ENCODE results near the gene PTGIR.
A peak's percentile ranks its signal among the peaks of the same experiment; 100 is the strongest.

Gene PTGIR

GRCh38 chr19:46621191-46622117 is 3.4 kb downstream of the PTGIR start:
- TF ChIP-seq, protein P1, sequence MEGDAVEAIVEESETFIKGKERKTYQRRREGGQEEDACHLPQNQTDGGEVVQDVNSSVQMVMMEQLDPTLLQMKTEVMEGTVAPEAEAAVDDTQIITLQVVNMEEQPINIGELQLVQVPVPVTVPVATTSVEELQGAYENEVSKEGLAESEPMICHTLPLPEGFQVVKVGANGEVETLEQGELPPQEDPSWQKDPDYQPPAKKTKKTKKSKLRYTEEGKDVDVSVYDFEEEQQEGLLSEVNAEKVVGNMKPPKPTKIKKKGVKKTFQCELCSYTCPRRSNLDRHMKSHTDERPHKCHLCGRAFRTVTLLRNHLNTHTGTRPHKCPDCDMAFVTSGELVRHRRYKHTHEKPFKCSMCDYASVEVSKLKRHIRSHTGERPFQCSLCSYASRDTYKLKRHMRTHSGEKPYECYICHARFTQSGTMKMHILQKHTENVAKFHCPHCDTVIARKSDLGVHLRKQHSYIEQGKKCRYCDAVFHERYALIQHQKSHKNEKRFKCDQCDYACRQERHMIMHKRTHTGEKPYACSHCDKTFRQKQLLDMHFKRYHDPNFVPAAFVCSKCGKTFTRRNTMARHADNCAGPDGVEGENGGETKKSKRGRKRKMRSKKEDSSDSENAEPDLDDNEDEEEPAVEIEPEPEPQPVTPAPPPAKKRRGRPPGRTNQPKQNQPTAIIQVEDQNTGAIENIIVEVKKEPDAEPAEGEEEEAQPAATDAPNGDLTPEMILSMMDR (IDR thresholded peaks at IDR 0.05; ENCODE audit: insufficient read depth, low read depth, low read length, missing control alignments) = no peak
- H3K4me3 ChIP-seq (ENCODE audit: low read depth, low read length) = no peak overlapping the region
- DNase-seq (ENCODE audit: low read depth) = no peak

DNA sequence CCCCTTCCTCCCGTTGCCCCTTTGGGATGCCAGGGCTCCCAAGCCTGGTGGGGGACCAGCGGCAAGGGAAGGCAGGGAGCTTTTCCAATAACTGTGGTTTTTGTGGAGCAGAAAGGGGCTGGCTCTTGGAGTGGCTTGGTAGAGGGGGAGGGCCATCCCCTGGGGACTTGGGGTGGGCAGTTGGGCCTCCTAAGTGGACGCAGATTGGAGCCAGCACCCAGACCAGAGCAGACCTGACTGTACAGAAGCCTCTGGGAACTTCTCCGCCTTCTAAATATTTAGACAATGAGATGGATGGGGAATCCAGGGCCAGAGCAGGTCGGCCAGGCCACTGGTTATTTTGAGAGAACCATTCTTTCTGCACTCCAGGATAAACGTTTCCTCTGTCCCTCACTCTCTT is 4.2 kb downstream of the PTGIR start:
- no peak overlapping the region for H3K4me3 ChIP-seq (ENCODE audit: low read depth, low read length)
- TF ChIP-seq, protein P1 (IDR thresholded peaks at IDR 0.05; ENCODE audit: insufficient read depth, low read depth, low read length, missing control alignments) = no peak
- DNase-seq (ENCODE audit: low read depth) = no peak

GRCh38 chr19:46620267-46620666 is 4.6 kb downstream of the PTGIR start:
- no peak overlapping the region for H3K4me3 ChIP-seq (ENCODE audit: low read depth, low read length)
- no peak for DNase-seq (ENCODE audit: low read depth)
- TF ChIP-seq, protein P1 (IDR thresholded peaks at IDR 0.05; ENCODE audit: insufficient read depth, low read depth, low read length, missing control alignments) = no peak

DNA sequence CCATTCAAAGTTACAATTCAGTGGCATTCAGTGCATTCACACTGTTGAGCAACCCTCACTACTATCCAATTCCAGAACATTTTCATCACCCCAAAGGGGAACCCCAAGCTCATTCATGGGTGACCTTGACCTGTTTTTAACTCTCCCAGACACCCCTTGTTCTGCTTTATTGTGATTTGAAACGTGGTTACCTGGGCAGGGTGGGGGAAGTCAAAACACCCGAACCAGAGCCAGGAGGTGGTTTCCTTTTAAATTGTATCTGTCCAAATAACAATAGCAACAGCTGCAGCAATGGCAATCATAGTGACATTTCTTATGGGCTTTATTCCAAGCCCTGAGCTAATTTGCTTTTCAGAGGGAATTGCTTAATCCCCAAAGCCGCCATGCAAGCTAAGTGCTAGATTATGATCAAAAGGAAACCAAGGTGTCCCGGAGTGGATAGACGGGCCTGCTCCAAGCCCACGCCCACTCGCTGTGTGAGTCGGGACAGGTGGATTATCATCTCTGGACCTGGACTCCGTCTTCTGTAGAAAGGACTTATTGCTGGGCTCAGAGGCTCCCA is 6.1 kb downstream of the PTGIR start:
- TF ChIP-seq, protein P1 (IDR thresholded peaks at IDR 0.05; ENCODE audit: insufficient read depth, low read depth, low read length, missing control alignments) = no peak
- peak overlapping the region; percentile 48 for H3K4me3 ChIP-seq (ENCODE audit: low read depth, low read length)
- peak; percentile 85 for DNase-seq (ENCODE audit: low read depth)

DNA sequence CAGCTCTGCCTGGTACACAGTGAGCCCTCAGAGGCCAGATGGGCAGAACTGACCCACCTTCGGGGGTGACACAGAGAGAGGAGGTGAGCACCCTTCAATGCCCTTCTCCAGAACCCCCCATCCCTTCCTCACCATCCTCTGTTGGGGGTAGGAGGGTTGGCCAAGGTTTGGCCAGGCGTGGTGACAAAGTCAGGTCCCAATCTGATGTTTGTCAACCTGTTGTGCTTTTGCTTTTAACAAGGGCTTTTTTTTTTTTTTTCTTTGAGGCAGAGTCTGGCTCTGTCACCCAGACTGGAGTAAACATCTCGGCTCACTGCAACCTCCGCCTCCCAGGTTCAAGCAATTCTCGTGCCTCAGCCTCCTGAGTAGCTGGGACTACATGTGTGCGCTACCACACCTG is 7.3 kb downstream of the PTGIR start:
- TF ChIP-seq, protein P1 (IDR thresholded peaks at IDR 0.05; ENCODE audit: insufficient read depth, low read depth, low read length, missing control alignments) = no peak

DNA sequence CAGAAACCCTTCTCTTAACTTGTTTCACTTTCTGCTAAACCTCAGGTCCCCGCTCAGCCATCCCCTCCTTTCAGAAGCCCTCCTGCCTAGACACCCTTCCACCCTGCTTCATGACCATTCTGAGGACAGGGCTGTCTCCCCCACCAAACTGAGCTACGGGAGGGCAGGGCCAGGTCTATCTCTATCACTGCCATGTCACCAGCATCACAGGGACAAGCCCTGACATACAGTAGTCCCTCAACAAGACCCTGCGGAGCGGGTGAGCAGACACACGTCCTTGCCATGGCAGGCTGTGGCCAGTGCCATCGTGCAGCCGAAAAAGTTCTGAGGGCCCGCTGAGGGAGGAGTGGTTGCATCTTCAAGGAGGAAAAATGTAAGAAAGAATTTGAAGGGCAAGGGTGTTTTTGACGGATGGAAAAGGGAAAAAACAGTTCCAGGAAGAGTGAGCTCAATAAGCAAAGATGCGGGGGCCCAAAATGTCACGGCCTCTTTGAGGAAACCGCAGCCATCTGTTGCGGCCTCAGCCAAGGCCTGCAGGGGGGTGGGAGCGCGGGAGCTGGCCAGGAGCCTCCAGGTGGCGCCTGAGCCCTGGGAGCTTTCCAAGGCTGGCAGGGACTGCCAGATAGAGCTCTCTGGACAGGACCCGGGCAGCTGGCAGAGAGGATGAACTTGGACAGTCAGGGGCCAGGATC is 8.1 kb downstream of the PTGIR start:
- TF ChIP-seq, protein P1 (IDR thresholded peaks at IDR 0.05; ENCODE audit: insufficient read depth, low read depth, low read length, missing control alignments) = peak; percentile 35
- peak; percentile 73 for DNase-seq (ENCODE audit: low read depth)
- H3K4me3 ChIP-seq (ENCODE audit: low read depth, low read length) = no peak overlapping the region; the same call in 1 of the 2 replicates

More for the DNA sequence above, 7.3 kb downstream of the PTGIR start:
- H3K4me3 ChIP-seq (ENCODE audit: low read depth, low read length) = no peak overlapping the region
- DNase-seq (ENCODE audit: low read depth) = no peak

Data from GM12865 (cell line).